Suppressor macrophage treated with lipopolysaccharide for 4 hours (primary cell): Measurements from ENCODE around the gene KIR2DL4.
A peak's percentile ranks its signal among the peaks of the same experiment; 100 is the strongest.
"Not testable (repeated sequence)": the region's sequence is repeated elsewhere in the genome, so short reads cannot be mapped to it uniquely, and the experiment has no call there.

ENCODE experiments used
- DNase-seq: peaks from one replicate; pipeline ENCODE4 v3.0.0-alpha.2; 2020

Gene KIR2DL4

DNA sequence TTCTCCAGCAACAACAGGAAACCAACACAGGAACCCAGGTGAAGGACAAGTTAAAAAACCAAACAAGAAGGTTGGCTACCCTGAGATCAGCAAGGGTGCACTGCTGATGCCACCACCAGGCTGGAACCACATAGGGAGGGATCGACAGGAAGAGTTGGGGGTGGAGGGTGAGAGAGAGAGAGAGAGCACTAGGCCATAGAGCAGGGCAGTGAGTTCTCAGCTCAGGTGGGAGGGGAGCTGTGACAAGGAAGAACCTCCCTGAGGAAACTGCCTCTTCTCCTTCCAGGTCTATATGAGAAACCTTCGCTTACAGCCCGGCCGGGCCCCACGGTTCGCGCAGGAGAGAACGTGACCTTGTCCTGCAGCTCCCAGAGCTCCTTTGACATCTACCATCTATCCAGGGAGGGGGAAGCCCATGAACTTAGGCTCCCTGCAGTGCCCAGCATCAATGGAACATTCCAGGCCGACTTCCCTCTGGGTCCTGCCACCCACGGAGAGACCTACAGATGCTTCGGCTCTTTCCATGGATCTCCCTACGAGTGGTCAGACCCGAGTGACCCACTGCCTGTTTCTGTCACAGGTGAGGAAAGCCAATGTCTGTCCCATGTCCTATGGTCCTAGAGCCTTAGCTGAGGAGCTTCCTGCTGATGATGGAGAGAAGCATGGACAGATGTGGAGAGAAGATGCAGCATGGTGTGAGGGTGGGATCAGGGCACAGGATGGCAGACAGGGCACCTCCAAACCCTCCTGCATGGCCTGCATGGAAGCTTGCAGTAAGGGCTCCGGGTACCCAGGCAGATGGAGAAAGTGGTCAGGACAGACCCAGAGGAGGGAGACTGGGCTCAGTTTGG, 2.5 kb downstream of the KIR2DL4 start:
- no peak for DNase-seq

- no peak for DNase-seq
Observed at GRCh38 chr19:54806516-54806838, 3.1 kb downstream of the KIR2DL4 start.

GRCh38 chr19:54814571-54814970, 11.2 kb downstream of the KIR2DL4 start:
- DNase-seq: peak; percentile 6

DNA sequence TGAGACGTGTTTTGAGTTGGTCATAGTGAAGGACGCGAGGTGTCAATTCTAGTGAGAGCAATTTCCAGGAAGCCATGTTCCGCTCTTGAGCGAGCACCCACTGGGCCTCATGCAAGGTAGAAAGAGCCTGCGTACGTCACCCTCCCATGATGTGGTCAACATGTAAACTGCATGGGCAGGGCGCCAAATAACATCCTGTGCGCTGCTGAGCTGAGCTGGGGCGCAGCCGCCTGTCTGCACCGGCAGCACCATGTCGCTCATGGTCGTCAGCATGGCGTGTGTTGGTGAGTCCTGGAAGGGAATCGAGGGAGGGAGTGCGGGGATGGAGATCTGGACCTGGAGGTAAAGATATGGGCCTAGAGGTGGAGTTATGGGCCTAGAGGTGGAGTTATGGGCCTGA, 12.8 kb downstream of the KIR2DL4 start, which contains the start of gene KIR3DL1:
Gene KIR3DL1 (plus strand): TSS at position 218 of the 400 bp plus-strand sequence.
- not testable (repeated sequence) for DNase-seq

DNA sequence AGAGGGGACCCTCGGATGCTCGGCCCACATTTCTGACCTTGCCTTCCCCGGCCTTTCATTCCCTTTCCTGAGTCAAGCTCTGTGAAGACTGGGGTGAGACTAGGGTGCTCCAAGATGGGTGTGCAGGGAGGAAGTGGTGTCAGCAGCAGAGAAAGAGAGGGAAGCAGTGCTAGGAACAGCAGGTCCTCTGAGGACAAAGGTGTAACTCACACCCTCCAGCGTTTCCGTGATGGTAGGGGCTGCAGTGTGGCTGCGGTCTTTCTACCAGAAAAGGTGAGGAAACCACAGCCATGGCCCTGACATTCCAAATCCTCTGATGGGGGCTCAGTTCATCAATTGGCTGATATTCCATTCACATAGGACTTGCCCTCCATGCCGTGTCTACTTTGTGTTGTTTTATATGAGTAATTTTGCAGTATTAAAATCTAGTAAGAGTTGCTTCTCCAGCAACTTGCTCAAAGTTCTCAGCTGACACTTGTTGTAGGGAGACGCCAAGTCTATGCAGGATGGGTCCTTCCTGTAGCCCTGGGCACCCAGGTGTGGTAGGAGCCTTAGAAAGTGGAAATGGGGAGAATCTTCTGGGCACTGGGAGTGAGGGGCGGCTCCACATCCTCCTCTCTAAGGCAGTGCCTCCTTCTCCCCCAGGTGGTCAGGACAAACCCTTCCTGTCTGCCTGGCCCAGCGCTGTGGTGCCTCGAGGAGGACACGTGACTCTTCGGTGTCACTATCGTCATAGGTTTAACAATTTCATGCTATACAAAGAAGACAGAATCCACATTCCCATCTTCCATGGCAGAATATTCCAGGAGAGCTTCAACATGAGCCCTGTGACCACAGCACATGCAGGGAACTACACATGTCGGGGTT, 14.5 kb downstream of the KIR2DL4 start:
- DNase-seq: no peak

- not testable (repeated sequence) for DNase-seq
Observed at GRCh38 chr19:54824416-54824815, 21.0 kb downstream of the KIR2DL4 start.

GRCh38 chr19:54825326-54825725, 21.9 kb downstream of the KIR2DL4 start:
- DNase-seq: peak; percentile 11

- peak; percentile 55 for DNase-seq
Observed at GRCh38 chr19:54828064-54828463, 24.7 kb downstream of the KIR2DL4 start.

GRCh38 chr19:54832496-54832895, 29.1 kb downstream of the KIR2DL4 start, which contains the start of gene KIR2DS4:
Gene KIR2DS4, plus strand, starts transcription at chr19:54832676.
- DNase-seq: not testable (repeated sequence)

DNA sequence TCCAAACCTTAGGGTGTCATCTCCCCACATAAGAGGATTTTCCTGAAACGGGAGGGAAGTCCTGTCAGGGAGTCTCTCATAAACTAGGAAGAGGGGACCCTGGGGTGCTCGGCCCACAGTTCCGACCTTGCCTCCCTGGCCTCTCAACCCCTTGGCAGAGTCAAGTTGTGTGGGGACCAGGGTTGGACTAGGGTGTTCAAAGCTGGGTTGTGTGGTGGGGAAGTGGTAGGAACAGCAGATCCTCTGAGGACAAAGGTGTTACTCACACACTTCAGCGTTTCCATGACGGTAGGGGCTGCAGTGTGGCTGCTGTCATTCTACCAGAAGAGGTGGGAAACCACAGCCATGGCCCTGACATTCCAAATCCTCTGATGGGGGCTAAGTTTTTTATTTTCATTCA, 31.7 kb downstream of the KIR2DL4 start:
- DNase-seq: not testable (repeated sequence)

DNA sequence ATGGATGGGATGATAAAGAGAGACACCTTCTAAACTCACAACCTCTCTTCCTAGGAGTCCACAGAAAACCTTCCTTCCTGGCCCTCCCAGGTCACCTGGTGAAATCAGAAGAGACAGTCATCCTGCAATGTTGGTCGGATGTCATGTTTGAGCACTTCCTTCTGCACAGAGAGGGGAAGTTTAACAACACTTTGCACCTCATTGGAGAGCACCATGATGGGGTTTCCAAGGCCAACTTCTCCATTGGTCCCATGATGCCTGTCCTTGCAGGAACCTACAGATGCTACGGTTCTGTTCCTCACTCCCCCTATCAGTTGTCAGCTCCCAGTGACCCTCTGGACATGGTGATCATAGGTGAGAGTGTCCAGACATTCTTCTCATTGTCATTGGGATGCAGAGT, 34.1 kb downstream of the KIR2DL4 start:
- peak; percentile 42 for DNase-seq

DNA sequence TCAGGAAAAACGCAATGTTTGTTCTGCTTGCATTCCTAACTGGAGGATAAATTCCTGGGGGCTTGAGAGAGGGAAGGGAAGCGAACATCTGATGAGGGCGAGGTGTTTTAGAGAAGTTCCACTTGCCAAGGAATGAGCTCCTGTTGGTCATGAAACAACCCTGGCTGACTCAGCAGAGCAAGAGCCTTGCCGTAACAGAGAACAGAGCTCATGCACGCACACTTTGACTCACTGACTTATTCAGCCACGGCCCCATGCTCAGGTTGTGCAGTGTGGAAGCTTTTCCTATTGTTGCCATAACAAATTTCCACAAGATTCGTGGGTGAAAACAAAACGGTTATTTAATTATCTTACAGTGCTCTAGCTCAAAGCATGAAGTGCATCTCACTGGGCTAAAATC, 39.8 kb downstream of the KIR2DL4 start:
- not testable (repeated sequence) for DNase-seq

DNA sequence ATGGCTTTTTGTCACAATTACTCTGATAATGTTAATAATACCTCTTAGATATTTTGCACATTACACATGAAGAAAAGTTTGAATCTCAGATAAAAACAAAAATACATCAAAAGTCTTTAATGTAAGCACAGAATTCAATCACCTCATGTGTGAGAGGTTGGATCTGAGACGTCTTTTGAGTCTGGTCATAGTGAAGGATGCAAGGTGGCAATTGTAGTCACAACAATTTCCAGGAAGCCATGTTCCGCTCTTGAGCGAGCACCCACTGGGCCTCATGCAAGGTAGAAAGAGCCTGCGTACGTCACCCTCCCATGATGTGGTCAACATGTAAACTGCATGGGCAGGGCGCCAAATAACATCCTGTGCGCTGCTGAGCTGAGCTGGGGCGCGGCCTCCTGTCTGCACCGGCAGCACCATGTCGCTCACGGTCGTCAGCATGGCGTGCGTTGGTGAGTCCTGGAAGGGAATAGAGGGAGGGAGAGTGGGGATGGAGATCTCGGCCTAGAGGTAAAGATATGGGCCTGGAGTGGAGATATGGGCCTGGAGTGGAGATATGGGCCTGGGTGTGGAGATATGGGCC, 46.7 kb downstream of the KIR2DL4 start, which contains the start of gene KIR3DL2:
Gene KIR3DL2 (plus strand): TSS at position 383 of the 580 bp plus-strand sequence. CDS start 33 bp downstream, at position 416.
- not testable (repeated sequence) for DNase-seq

GRCh38 chr19:54850930-54851329, 47.5 kb downstream of the KIR2DL4 start:
- no peak for DNase-seq

DNA sequence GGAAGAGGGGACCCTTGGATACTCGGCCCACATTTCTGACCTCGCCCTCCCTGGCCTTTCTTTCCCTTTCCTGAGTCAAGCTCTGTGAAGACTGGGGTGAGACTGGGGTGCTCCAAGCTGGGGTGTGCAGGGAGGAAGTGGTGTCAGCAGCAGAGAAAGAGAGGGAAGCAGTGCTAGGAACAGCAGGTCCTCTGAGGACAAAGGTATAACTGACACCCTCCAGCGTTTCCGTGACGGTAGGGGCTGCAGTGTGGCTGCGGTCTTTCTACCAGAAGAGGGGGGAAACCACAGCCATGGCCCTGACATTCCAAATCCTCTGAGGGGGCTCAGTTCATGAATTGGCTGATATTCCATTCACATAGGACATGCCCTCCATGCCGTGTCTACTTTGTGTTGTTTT, 47.9 kb downstream of the KIR2DL4 start:
- DNase-seq: no peak

DNA sequence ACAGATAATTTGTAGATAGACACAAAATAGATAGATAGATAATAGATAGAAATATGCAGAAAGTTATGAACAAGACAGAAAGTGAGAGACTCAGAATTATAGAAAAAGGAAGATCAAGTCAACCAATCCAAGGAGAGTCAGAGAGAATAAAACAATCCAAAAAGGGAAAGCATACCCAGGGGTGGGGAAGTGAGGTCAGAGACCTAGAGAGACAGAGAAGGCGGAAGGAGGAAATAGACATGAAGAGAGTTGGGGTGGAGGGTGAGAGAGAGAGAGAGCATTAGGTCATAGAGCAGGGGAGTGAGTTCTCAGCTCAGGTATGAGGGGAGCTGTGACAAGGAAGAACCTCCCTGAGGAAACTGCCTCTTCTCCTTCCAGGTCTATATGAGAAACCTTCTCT, 51.8 kb downstream of the KIR2DL4 start:
- DNase-seq: peak; percentile 34

DNA sequence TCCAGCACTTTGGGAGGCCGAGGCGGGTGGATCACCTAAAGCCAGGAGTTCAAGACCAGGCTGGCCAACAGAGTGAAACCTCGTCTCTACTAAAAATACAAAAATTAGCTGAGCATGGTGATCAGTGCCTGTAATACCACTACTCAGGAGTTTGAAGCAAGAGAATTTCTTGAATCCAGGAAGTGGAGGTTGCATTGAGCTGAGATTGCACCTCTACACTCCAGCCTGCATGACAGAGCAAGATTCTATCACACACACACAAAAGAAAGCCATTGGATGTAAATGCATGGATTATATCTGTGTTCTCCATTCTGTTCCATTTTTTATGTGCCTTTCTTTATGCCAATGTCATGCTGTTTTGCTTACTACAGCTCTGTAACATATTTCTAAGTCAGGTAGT, 55.1 kb downstream of the KIR2DL4 start:
- not testable (repeated sequence) for DNase-seq

DNA sequence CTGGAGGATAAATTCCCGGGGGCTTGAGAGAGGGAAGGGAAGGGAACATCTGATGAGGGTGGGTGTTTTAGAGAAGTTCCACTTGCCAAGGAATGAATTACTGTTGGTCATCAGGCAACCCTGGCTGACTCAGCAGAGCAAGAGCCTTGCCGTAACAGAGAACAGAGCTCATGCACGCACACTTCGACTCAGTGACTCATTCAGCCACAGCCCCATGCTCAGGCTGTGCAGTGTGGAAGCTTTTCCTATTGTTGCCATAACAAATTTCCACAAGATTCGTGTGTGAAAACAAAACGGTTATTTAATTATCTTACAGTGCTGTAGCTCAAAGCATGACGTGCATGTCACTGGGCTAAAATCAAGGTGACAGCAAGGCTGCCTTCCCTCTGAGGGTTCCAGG, 56.0 kb downstream of the KIR2DL4 start:
- peak; percentile 84 for DNase-seq

DNA sequence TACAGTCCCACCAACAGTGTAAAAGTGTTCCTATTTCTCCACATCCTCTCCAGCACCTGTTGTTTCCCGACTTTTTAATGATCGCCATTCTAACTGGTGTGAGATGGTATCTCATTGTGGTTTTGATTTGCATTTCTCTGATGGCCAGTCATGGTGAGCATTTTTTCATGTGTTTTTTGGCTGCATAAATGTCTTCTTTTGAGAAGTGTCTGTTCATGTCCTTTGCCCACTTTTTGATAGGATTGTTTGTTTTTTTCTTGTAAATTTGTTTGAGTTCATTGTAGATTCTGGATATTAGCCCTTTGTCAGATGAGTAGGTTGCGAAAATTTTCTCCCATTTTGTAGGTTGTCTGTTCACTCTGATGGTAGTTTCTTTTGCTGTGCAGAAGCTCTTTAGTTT, 60.0 kb downstream of the KIR2DL4 start:
- not testable (repeated sequence) for DNase-seq
